GM12872 (cell line): ENCODE data around the gene HOXA2.

ENCODE experiments used
- CTCF ChIP-seq: IDR thresholded peaks from 3 replicates; pipeline ENCODE4 v1.5.1; 2011; ENCODE audit warnings: low read depth, mild to moderate bottlenecking, low read length, moderate library complexity; ENCODE audit not compliant: insufficient read depth

The HOXA2 gene

GRCh38 chr7:27147199-27148030 is 44.9 kb upstream of the HOXA2 start, which contains the start of gene HOXA6:
Gene HOXA6, minus strand, starts transcription at chr7:27147774. Its CDS starts 25 bp downstream, at chr7:27147749.
- TF ChIP-seq CTCF: no peak

- TF ChIP-seq CTCF: no peak
These were observed 44.2 kb upstream of the HOXA2 start for GRCh38 chr7:27146491-27147198.

GRCh38 chr7:27145914-27146412 is 43.5 kb upstream of the HOXA2 start:
- no peak for TF ChIP-seq CTCF

- no peak for TF ChIP-seq CTCF
These were observed 42.9 kb upstream of the HOXA2 start for GRCh38 chr7:27145165-27145913.

GRCh38 chr7:27144781-27145164 is 42.3 kb upstream of the HOXA2 start:
- no peak for TF ChIP-seq CTCF

- TF ChIP-seq CTCF: no peak
These were observed 41.7 kb upstream of the HOXA2 start for GRCh38 chr7:27143950-27144780.
